ENCODE results near the gene WASHC4.

WASHC4 gene

GRCh38 chr12:105085501-105085900 lies 22.0 kb upstream of the WASHC4 start:
- Histone ChIP-seq H3K9me2 (ENCODE audit: low read depth, low read length) (no peaks in the 10 kb centered on the region), H3K4me2 (ENCODE audit: low read length) (no peak overlapping the region), H3K36me3 (ENCODE audit: insufficient read depth, low read length) (no peaks in the 10 kb centered on the region), H3K79me2 (ENCODE audit: insufficient read depth, low read length) (no peaks in the 10 kb centered on the region), H3K4me3 (ENCODE audit: low read depth, low read length, poor library complexity, severe bottlenecking) (no peak overlapping the region), H4K20me1 (ENCODE audit: insufficient read depth, low read length) (no peaks in the 10 kb centered on the region), H2AFZ (ENCODE audit: low read length) (no peak overlapping the region), H3K27ac (ENCODE audit: low read depth, low read length, poor library complexity, severe bottlenecking) (no peak overlapping the region), H3K27me3 (ENCODE audit: insufficient read depth, low read length) (no peaks in the 10 kb centered on the region), H3K4me1 (ENCODE audit: insufficient read depth, low read length, severe bottlenecking) (no peaks in the 10 kb centered on the region), H3F3A (ENCODE audit: insufficient read depth, low read length) (no peaks in the 10 kb centered on the region), H3K9ac (ENCODE audit: low read length) (no peak overlapping the region), H3K9me3 (ENCODE audit: low read length) (no peaks in the 10 kb centered on the region)
- no peak for TF ChIP-seq EZH2 (IDR thresholded peaks at IDR 0.05; ENCODE audit: borderline replicate concordance, low read length)
- TF ChIP-seq, protein P1, sequence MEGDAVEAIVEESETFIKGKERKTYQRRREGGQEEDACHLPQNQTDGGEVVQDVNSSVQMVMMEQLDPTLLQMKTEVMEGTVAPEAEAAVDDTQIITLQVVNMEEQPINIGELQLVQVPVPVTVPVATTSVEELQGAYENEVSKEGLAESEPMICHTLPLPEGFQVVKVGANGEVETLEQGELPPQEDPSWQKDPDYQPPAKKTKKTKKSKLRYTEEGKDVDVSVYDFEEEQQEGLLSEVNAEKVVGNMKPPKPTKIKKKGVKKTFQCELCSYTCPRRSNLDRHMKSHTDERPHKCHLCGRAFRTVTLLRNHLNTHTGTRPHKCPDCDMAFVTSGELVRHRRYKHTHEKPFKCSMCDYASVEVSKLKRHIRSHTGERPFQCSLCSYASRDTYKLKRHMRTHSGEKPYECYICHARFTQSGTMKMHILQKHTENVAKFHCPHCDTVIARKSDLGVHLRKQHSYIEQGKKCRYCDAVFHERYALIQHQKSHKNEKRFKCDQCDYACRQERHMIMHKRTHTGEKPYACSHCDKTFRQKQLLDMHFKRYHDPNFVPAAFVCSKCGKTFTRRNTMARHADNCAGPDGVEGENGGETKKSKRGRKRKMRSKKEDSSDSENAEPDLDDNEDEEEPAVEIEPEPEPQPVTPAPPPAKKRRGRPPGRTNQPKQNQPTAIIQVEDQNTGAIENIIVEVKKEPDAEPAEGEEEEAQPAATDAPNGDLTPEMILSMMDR (IDR thresholded peaks at IDR 0.05; ENCODE audit: low read length), result no peak

DNA sequence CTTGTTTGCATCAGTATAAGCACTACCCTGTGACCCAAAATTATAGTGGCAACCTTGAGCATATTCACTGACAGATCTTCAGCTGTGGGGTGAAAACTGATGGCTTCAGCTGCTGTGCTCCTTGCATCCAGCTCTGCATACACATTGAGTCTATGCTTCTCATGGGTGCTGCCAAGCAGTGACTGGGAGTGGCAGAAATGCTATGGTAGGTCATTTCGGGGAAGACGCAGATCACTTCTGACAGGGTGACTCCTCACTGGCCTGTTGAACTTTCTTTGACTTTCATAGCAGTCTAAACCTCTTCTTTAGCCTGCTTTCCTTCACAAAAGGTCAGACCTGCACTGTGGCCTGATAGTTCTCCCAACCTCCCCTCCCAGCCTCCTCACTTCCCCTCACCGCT lies 17.7 kb upstream of the WASHC4 start:
- Histone ChIP-seq H4K20me1 (ENCODE audit: insufficient read depth, low read length) (no peaks in the 10 kb centered on the region), H3K27me3 (ENCODE audit: insufficient read depth, low read length) (no peaks in the 10 kb centered on the region), H3K79me2 (ENCODE audit: insufficient read depth, low read length) (no peaks in the 10 kb centered on the region), H3K36me3 (ENCODE audit: insufficient read depth, low read length) (no peaks in the 10 kb centered on the region), H3K9ac (ENCODE audit: low read length) (no peak overlapping the region), H2AFZ (ENCODE audit: low read length) (no peak overlapping the region), H3K27ac (ENCODE audit: low read depth, low read length, poor library complexity, severe bottlenecking) (no peak overlapping the region), H3K4me2 (ENCODE audit: low read length) (no peak overlapping the region), H3K9me3 (ENCODE audit: low read length) (no peaks in the 10 kb centered on the region), H3K4me1 (ENCODE audit: insufficient read depth, low read length, severe bottlenecking) (no peaks in the 10 kb centered on the region), H3K4me3 (ENCODE audit: low read depth, low read length, poor library complexity, severe bottlenecking) (no peak overlapping the region), H3K9me2 (ENCODE audit: low read depth, low read length) (no peaks in the 10 kb centered on the region), H3F3A (ENCODE audit: insufficient read depth, low read length) (no peaks in the 10 kb centered on the region)
- TF ChIP-seq, protein P1 (IDR thresholded peaks at IDR 0.05; ENCODE audit: low read length), result no peak
- TF ChIP-seq EZH2 (IDR thresholded peaks at IDR 0.05; ENCODE audit: borderline replicate concordance, low read length), result no peak

DNA sequence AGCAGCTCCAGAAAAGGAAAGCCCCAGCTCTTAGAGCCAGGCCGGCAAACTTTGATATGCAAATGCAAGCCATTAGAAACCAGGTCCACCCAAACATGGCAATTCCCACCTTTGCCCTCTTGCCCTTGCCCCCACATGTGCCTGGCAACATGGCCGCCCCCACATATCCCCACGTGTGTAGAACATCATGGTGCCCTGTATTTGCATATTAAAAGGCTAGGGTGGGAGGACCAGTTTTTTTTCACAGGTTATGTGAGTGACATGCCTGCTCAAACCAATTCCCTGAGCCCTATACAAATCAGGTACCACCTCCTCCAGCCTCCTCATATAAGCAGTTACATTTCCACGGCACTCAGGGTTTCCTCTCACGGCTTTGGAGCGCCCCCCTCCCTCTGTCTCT lies 17.2 kb upstream of the WASHC4 start:
- no peaks in the 10 kb centered on the region for H3K36me3 ChIP-seq (ENCODE audit: insufficient read depth, low read length)
- H3K4me2 ChIP-seq (ENCODE audit: low read length), result no peak overlapping the region
- H3K27ac ChIP-seq (ENCODE audit: low read depth, low read length, poor library complexity, severe bottlenecking), result no peak overlapping the region
- no peaks in the 10 kb centered on the region for H3K4me1 ChIP-seq (ENCODE audit: insufficient read depth, low read length, severe bottlenecking)
- no peaks in the 10 kb centered on the region for H3K27me3 ChIP-seq (ENCODE audit: insufficient read depth, low read length)
- no peak overlapping the region for H2AFZ ChIP-seq (ENCODE audit: low read length)
- H3K9me2 ChIP-seq (ENCODE audit: low read depth, low read length), result no peaks in the 10 kb centered on the region
- H3F3A ChIP-seq (ENCODE audit: insufficient read depth, low read length), result no peaks in the 10 kb centered on the region
- TF ChIP-seq EZH2 (IDR thresholded peaks at IDR 0.05; ENCODE audit: borderline replicate concordance, low read length), result no peak
- TF ChIP-seq, protein P1 (IDR thresholded peaks at IDR 0.05; ENCODE audit: low read length), result no peak
- H3K9ac ChIP-seq (ENCODE audit: low read length), result no peak overlapping the region
- H3K79me2 ChIP-seq (ENCODE audit: insufficient read depth, low read length), result no peaks in the 10 kb centered on the region
- no peaks in the 10 kb centered on the region for H3K9me3 ChIP-seq (ENCODE audit: low read length)
- no peak overlapping the region for H3K4me3 ChIP-seq (ENCODE audit: low read depth, low read length, poor library complexity, severe bottlenecking)
- no peaks in the 10 kb centered on the region for H4K20me1 ChIP-seq (ENCODE audit: insufficient read depth, low read length)
